ENCODE results near the gene TGFB2.

DNA sequence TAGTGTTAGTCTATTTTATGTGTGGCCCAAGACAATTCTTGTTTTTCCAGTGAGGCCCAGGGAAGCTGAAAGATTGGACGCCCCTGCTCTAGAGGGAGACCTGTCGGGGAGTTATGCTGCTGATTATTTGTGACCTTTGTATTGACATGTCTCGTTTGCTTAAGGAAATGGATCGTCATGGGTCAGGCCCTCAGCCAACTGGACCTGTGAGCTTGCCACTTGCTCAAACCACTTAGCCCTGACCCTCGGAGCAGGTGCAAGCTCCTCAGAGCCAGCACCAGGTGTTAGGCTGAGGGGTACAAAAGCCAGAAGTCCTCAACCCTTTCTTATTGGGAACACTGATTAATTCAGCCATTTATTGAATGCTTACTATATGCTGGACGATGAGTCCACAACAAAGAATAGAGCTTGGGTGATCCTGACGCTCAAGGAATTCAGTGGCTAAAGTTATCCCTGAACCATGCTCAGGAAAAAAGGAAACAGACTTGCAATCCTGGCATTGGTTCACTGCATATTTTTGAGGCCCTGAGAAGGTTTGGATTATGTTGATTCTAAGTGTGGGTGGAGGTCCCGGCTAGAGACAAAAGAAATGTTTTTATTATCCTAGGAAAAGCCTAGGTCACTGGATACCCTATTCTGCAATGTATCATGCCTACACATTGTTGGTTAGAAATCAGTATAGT, 19.0 kb downstream of the TGFB2 start:
- TF ChIP-seq, protein P1, sequence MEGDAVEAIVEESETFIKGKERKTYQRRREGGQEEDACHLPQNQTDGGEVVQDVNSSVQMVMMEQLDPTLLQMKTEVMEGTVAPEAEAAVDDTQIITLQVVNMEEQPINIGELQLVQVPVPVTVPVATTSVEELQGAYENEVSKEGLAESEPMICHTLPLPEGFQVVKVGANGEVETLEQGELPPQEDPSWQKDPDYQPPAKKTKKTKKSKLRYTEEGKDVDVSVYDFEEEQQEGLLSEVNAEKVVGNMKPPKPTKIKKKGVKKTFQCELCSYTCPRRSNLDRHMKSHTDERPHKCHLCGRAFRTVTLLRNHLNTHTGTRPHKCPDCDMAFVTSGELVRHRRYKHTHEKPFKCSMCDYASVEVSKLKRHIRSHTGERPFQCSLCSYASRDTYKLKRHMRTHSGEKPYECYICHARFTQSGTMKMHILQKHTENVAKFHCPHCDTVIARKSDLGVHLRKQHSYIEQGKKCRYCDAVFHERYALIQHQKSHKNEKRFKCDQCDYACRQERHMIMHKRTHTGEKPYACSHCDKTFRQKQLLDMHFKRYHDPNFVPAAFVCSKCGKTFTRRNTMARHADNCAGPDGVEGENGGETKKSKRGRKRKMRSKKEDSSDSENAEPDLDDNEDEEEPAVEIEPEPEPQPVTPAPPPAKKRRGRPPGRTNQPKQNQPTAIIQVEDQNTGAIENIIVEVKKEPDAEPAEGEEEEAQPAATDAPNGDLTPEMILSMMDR (conservative IDR thresholded peaks at IDR 0.05; ENCODE audit: low read depth, low read length): no peak
- no peak for TF ChIP-seq EZH2 (IDR thresholded peaks at IDR 0.05; ENCODE audit: borderline replicate concordance, low read depth, low read length, poor library complexity, severe bottlenecking)

Measured in A673 (cell line).